Caco-2 (cell line): ENCODE data around the gene MBOAT2. TPM values are rescaled to one million over a fixed set of nuclear protein-coding genes. Genes with fewer than 3 reads are reported as not detected.

Experiments used
- BruUV-seq: library from RNA; stranded (reverse); fragments of 400-500 nt; replicated peaks from 2 replicates; lab custom pipeline; 2021; lab: Mats Ljungman, UMichigan
- CTCF ChIA-PET: fragments of 300-600 bp; sonication (Branson Sonifier 250); formaldehyde crosslinking; loops from one replicate; lab custom pipeline; 2022; ENCODE audit warnings: antibody characterized with exemption; lab: Charles Lee
- POLR2A ChIA-PET: fragments of 300-600 bp; sonication (Branson Sonifier 250); formaldehyde crosslinking; loops from one replicate; lab custom pipeline; 2022; ENCODE audit warnings: antibody characterized with exemption; lab: Charles Lee
- DNase-seq, 2 experiments: peaks; one replicate each; pipeline versions ENCODE4 v3.0.0 to v3.0.0-alpha.2; 2020 to 2022
- H3K27me3 ChIP-seq: replicated peaks from 2 replicates; pipeline ENCODE4 v1.6.0; 2011; ENCODE audit warnings: low read length; ENCODE audit not compliant: control insufficient read depth, insufficient read depth
- H3K36me3 ChIP-seq: 2 replicates; pipeline ENCODE4 v1.5.1; 2011; ENCODE audit warnings: low read length; ENCODE audit not compliant: control insufficient read depth, insufficient read depth
- H3K4me1 ChIP-seq: fragments of 250-450 bp; sonication (Bioruptor Pico); 2 replicates; pipeline ENCODE4 v1.5.1; 2020; ENCODE audit warnings: mild to moderate bottlenecking
- H3K4me3 ChIP-seq: 2 replicates; pipeline ENCODE4 v1.5.1; 2011; ENCODE audit warnings: low read depth, mild to moderate bottlenecking, control low read depth, low read length
- H3K9me3 ChIP-seq: fragments of 250-450 bp; sonication (Bioruptor Pico); 2 replicates; pipeline ENCODE4 v1.5.1; 2020; ENCODE audit warnings: mild to moderate bottlenecking, moderate library complexity
- H3K27ac Mint-ChIP-seq: one replicate; pipeline ENCODE4 v1.8.0; 2022; ENCODE audit warnings: mixed read lengths; ENCODE audit not compliant: unreplicated experiment
- H3K27me3 Mint-ChIP-seq: one replicate; pipeline ENCODE4 v1.8.0; 2022; ENCODE audit warnings: mixed read lengths; ENCODE audit not compliant: insufficient read depth, unreplicated experiment
- H3K36me3 Mint-ChIP-seq: one replicate; pipeline ENCODE4 v1.8.0; 2022; ENCODE audit warnings: mild to moderate bottlenecking, mixed read lengths; ENCODE audit not compliant: insufficient read depth, unreplicated experiment
- H3K4me1 Mint-ChIP-seq: one replicate; pipeline ENCODE4 v1.8.0; 2022; ENCODE audit warnings: low read depth, mixed read lengths; ENCODE audit not compliant: unreplicated experiment
- H3K4me3 Mint-ChIP-seq: one replicate; pipeline ENCODE4 v1.8.0; 2022; ENCODE audit warnings: mild to moderate bottlenecking, moderate library complexity, mixed read lengths; ENCODE audit not compliant: unreplicated experiment
- H3K9me3 Mint-ChIP-seq: one replicate; pipeline ENCODE4 v1.8.0; 2022; ENCODE audit warnings: mixed read lengths; ENCODE audit not compliant: unreplicated experiment
- CTCF ChIP-seq, 2 experiments: fragments of 200-600 bp in 1 of 2; IDR thresholded peaks; 1 replicate in 1 of 2; 2 replicates in 1 of 2; pipeline versions ENCODE4 v1.5.1 to v1.8.0; 2011 to 2022; ENCODE audit warnings: antibody characterized with exemption in 1 of 2, control low read depth in 1 of 2, inconsistent platforms in 1 of 2, low read depth in 1 of 2, low read length in 1 of 2, mild to moderate bottlenecking in 1 of 2, moderate library complexity in 1 of 2; ENCODE audit not compliant: insufficient read depth in 1 of 2, severe bottlenecking in 1 of 2, unreplicated experiment in 1 of 2
- intact Hi-C: fragments of 100-400 bp; cut with micrococcal nuclease; formaldehyde crosslinking; loops from one replicate; pipeline ENCODE4 v1.10.0; 2022; ENCODE audit not compliant: unreplicated experiment
- total RNA-seq: library from RNA; stranded (reverse); gene quantifications from 2 replicates; pipeline ENCODE4 v1.2.3, GENCODE V29; 2022

Gene MBOAT2
- total RNA-seq, 1 experiment from 2014 or later: 12.6 TPM

GRCh38 chr2:8987410-8987809, 16.1 kb downstream of the MBOAT2 start:
- intact Hi-C loops: no loop called here
- POLR2A ChIA-PET: no interaction called here
- Mint-ChIP-seq H3K36me3 (no peaks in the 10 kb centered on the region), H3K4me1 (no peaks in the 10 kb centered on the region), H3K9me3 (no peaks in the 10 kb centered on the region), H3K27ac (no peak overlapping the region), H3K27me3 (no peaks in the 10 kb centered on the region), H3K4me3 (no peak overlapping the region)
- Histone ChIP-seq H3K27me3 (no peaks in the 10 kb centered on the region), H3K36me3 (no peaks in the 10 kb centered on the region), H3K4me1 (no peaks in the 10 kb centered on the region), H3K4me3 (no peak overlapping the region), H3K9me3 (no peaks in the 10 kb centered on the region)
- CTCF ChIA-PET: interaction anchor here (0.6 kb wide), 1 partner anchor 114 kb away, joined by 3 read pairs; no protein-coding TSS in a partner anchor
- no peak for TF ChIP-seq CTCF (IDR thresholded peaks at IDR 0.05; ENCODE audit: insufficient read depth in 1 of 2, low read depth in 1 of 2, low read length in 1 of 2, severe bottlenecking in 1 of 2, unreplicated experiment in 1 of 2)
- BruUV-seq: no TSS peak
- no peak for DNase-seq

DNA sequence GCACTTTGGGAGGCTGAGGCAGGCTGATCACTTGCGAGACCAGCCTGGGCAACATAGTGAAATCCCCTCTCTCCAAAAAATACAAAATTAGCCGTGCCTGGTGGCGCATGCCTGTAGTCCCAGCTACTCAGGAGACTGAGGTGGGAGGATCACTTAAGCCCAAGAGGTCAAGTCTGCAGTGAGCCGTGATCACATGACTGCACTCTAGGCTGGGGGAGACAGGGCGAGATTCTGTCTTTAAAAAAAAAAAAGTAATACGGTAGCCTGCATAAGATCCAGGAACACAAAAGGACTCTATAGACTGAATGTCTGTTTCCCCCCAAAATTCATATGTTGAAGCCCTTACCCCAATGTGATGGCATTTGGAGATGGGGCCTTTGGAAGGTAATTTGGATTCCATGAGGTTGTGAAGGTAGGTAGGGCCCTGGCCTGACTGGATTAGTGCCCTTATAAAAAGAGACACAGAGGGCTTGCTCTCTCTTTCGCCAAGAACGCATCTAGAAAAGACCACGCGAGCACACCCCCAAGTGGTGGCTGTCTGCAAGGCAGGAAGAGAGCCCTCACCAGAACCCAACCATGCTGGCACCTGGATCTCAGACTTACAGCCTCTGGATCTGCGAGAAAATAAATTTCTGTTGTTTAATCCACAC, 17.0 kb downstream of the MBOAT2 start:
- Mint-ChIP-seq H3K36me3 (no peaks in the 10 kb centered on the region), H3K27me3 (no peaks in the 10 kb centered on the region), H3K27ac (no peak overlapping the region), H3K4me3 (no peak overlapping the region), H3K4me1 (no peaks in the 10 kb centered on the region), H3K9me3 (no peaks in the 10 kb centered on the region)
- ChIA-PET POLR2A (interaction anchor here (0.7 kb wide), 1 partner anchor 869 kb away, joined by 5 read pairs; no protein-coding TSS in a partner anchor), CTCF (interaction anchor here (0.7 kb wide), 1 partner anchor 125 kb away, joined by 3 read pairs; no protein-coding TSS in a partner anchor)
- intact Hi-C loops: loop anchor here (1.0 kb wide), 1 partner anchor 113 kb away; no protein-coding TSS in a partner anchor
- peak in 1 of 2 experiments; percentile 47 for DNase-seq
- no peaks in the 10 kb centered on the region for H3K9me3 ChIP-seq
- BruUV-seq: no TSS peak
- peak; percentile 51 to 52 for TF ChIP-seq CTCF (IDR thresholded peaks at IDR 0.05; ENCODE audit: insufficient read depth in 1 of 2, low read depth in 1 of 2, low read length in 1 of 2, severe bottlenecking in 1 of 2, unreplicated experiment in 1 of 2)
- H3K4me1 ChIP-seq: no peaks in the 10 kb centered on the region
- no peaks in the 10 kb centered on the region for H3K27me3 ChIP-seq
- H3K36me3 ChIP-seq: no peaks in the 10 kb centered on the region
- H3K4me3 ChIP-seq: no peak overlapping the region

DNA sequence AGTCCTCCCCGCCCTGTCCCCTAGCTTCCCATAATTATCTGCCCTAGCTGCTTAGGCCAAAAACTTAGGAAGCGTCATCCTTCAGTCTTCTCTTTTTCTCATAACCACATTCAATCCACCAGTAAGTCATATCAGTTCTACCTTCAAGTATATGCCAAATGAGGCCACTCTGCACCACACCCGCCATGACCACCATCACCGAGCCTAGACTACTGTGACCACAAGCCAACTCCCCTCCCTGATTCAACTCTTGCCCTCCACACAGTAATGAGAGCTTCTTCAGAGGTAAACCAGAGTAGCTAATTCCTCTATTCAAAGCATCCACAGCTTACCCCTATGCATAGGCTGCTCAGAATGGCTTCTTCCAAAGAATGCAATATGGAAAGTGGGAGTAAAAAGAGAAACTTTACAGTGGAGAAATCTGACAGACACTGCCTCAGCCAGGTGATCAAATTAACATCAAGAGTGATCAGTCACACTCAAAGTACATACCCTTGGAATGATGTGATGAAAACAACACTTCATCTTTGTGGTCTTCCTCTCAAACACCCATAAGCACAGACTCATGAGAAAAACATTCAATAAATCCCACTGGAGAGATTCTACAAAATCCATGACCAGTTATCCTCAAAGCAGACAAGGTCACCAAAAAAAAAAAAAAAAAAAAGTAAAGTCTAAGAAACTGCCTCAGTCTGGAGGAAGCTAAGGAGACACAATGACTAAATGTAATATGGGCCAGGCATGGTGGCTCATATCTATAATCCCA, 17.7 kb downstream of the MBOAT2 start:
- intact Hi-C loops: loop anchor here (1.0 kb wide), 1 partner anchor 112 kb away; no protein-coding TSS in a partner anchor
- H3K27me3 Mint-ChIP-seq: no peaks in the 10 kb centered on the region

More for the DNA sequence above, 17.7 kb downstream of the MBOAT2 start:
- Mint-ChIP-seq H3K9me3 (no peaks in the 10 kb centered on the region), H3K4me3 (no peak overlapping the region), H3K36me3 (no peaks in the 10 kb centered on the region), H3K27ac (no peak overlapping the region), H3K4me1 (no peaks in the 10 kb centered on the region)
- H3K27me3 ChIP-seq: no peaks in the 10 kb centered on the region
- H3K9me3 ChIP-seq: no peaks in the 10 kb centered on the region
- DNase-seq: no peak
- CTCF ChIA-PET: interaction anchor here (0.7 kb wide), 1 partner anchor 125 kb away, joined by 3 read pairs; no protein-coding TSS in a partner anchor
- no peak for TF ChIP-seq CTCF (IDR thresholded peaks at IDR 0.05; ENCODE audit: insufficient read depth in 1 of 2, low read depth in 1 of 2, low read length in 1 of 2, severe bottlenecking in 1 of 2, unreplicated experiment in 1 of 2)
- H3K36me3 ChIP-seq: no peaks in the 10 kb centered on the region
- POLR2A ChIA-PET: interaction anchor here (0.7 kb wide), 1 partner anchor 868 kb away, joined by 5 read pairs; no protein-coding TSS in a partner anchor
- no peaks in the 10 kb centered on the region for H3K4me1 ChIP-seq
- no TSS peak for BruUV-seq
- no peak overlapping the region for H3K4me3 ChIP-seq
